SKM-1 (cell line): ENCODE measurements around the gene ACOXL.

Experiments
- DNase-seq: peaks from one replicate; lab custom pipeline; 2025; ENCODE audit not compliant: unreplicated experiment; lab: John Stamatoyannopoulos, UW

ACOXL gene

DNA sequence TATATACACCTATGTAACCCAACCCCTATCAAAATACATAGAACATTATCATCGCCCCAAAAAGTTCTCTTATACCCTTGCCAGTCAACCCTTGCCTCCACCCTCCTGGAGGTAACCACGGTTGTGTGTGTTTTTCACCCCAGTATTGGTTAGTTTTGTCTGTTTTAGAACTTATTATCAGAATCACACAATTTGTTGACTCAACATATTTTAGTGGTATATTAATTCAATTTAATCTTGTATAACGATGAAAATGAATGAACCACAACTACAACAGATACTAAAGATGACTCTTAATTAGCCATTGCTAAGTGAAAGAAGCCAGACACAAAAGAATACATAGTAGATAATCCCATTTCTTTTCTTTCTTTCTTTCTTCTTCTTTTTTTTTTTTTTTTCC, 19.3 kb downstream of the ACOXL start:
- no peak for DNase-seq

DNA sequence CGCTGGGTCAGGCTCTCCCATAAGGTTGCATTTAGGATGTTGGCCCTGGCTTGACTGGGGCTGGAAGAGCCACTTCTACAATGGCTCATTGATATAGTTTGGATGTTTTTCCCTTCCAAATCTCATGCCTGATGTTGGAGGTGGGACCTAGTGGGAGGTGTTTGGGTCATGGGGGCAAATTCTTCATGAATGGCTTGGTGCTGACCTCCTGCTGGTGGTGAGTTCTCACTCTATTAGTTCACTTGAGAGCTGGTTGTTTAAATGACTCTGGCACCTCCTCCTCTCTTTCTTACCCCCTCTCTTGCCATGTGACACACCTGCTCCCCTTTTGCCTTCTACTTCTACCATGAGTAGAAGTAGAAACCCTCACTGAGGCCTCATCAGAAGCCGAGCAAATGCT, 20.5 kb downstream of the ACOXL start:
- no peak for DNase-seq

DNA sequence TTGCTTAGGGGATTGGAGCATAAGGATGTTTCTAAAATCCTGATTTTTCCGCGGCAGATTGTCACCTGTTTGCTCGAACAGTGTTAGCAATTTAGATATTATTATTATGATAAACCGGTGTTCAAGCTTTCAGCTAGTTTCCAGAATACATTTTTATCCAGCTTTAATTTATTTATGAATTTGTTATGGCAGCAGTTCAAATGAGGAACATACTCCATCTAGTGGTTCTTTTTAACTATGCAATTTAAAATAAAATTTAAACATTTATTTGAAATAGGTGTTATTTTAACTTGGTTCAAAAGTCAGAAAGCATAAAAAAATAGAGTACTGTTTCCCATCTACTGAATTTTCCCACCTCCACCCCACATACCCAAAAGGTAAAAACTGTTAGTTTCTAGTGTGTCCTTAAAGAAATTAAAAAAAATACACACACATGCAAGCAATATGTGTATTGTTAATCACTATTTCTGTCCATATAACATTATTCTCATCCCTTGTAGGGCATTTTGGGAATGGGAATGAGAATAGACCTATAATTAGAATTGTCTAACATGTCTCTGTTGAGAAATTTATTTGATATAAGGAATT, 23.2 kb downstream of the ACOXL start:
- peak; percentile 39 for DNase-seq

DNA sequence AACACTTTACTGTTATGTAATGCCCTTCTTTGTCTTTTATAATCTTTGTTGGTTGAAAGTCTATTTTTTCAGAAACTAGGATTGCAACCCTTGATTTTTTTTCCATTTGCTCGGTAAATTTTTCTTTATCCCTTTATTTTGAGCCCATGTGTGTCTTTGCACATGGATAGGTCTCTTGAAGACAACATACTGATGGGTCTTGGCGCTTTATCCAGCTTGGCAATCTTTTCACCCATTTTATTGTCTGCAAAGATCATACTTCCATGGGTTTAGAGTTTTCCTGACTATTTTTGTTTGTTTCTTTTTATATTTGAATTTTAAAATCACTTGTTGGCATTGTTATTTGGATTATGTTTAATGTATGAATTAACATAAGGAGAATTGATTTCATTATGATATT, 27.0 kb downstream of the ACOXL start:
- DNase-seq, result no peak

DNA sequence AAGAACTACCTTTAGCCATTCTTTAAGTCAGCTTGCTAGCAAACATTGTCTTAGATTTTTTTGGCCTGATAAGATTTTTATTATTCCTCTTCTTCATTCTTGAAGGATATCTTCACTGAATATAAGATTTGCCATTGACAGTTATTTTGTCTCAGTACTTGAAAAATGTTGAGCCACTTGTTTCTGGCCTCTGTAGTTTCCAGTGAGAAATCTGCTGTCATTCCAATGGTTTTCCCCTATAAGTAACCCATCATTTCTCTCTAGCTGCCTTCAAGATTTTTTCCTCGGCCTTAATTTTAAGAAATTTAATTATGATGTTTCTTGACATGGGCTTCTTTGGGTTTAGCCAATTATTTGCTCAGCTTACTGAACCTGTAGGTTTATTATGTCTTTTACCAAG, 32.6 kb downstream of the ACOXL start:
- no peak for DNase-seq

DNA sequence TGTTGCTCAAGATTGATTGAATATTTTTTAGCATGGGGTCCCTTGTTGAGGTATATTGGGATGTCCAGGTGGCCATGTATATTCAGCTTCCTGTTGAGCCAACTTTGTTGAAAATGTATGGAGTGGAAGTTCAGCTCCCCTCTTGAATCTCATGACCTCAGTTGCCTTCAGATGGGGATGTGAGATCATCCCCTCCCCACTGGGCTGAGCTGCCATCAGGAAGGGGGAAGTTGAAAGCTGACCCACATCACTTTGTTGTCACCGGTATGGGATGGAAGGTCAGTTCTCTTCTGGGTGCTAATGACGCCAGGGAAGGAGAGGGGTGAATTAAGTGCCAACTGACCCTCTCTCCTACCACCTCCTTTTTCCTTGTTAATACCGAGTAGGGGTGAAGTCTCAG, 33.9 kb downstream of the ACOXL start:
- DNase-seq, result no peak

DNA sequence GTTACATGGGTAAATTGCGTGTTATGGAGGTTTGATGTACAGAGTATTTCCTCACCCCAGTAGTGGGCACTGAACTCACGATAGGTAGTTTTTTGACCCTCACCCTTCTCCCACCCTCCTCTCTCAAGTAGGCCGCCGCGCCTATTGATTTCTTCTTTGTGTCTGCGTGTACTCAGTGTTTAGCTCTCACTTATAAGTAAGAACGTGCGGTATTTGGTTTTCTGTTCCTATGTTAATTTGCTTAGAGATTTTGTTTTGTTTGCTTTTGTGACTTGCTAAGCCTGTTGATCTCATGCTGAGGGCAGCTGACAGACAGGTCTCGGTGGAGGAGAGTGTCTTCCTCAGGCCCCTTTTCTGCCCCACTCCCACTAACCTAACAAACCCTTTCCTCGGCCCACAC, 36.2 kb downstream of the ACOXL start:
- DNase-seq, result no peak

DNA sequence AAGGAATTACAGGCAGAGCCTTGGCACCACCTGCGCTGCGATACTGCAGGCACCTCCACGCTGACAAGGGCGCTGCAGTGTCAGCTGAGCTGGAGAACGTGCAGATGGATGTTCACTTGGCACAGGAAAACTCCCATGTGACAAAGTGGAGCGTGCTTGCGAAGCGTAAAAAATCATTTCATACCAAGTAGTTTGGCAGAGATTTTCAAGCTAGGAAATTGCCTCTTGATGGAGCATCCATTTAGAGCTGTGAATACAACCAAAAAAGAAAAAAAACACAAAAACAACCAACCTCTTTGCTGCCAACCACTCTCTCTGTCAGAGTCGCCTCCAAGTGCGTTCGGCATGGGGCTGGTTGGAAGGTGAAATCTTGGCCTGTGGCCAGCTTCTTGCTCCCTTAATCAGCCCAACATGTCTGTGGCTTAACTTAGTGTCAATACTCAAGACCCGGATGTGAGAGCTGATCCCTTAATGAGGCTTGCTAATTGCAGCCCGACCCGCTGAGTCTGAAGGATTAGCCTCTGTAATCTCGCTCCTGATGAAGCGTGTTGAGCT, 38.1 kb downstream of the ACOXL start:
- DNase-seq, result no peak

DNA sequence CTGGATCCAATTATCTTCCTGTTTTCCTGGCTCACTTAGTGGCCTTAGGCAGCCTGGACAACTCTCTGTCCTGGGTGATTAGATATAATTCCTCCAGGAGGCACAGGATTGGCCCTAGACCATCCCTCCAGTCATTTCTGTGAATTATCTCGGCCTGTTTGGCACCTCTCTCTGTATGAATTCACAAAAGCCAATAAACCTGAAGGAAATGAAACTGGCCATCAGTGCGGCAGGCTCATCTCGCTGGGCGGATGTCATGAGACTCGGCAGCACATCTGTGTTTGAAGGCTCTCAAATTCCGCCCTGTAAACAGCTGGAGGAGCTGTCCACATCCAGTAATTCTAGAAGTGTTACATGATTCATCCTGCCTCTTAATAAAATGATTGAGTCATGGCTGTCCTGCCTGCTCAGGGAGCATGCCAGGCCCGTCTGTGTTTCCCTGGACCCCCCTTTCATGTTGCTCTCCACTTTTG, 38.6 kb downstream of the ACOXL start:
- DNase-seq, result no peak

DNA sequence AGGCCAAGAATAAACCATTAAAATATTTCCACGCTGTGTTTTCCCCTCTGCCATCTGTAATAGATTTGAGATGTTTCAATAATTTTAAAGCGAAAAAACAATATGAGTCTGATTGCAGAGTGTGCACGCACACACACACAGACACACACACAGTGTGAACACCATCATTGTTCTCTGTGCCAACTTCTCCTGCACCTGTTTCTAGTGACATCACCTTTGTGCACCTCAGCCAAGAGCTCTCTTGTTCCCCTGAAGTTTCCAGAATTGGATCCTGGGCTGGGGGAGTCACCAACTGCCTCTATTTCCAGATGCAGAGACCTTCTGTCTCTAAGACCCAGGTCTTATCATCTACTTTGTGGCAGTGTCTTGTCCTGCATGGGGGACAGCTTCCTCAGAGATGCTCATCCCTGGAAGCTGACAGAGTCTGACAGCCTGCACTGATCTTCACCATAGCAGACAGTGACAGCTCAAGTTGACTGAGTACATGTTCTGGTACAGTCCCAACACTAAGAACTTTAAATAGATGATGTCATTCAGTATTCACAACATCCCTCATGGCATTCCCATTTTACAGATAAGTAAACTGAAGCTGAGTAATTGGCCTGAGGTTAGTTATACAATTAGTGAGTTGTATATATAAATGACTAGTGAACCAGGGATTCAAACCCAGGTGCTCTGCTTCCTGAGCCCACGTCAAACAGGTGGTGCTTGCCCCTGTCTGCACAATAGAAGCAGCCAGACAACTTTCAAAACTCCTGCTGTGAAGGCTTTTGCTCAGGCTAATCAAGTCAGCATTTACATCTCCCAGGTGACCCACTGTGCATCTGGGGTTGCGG, 39.4 kb downstream of the ACOXL start:
- DNase-seq, result no peak

DNA sequence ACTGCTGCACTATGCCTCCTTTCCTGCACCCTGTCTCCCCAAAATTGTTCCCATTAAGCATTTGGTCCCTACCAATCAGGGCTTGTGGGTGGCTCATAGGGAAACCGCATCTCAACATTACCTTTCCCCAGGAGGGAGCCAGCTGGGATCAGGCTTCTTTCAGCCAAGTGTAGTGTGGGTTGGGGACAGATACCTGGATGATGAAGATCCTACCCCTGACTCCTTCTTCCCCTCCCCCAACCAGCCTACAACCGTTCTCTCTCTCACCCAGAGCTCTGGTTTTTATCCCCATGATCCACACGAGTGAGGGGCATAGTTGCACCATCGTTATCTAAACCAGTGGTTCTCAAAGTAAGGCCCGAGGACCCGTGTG, 40.0 kb downstream of the ACOXL start:
- no peak for DNase-seq

DNA sequence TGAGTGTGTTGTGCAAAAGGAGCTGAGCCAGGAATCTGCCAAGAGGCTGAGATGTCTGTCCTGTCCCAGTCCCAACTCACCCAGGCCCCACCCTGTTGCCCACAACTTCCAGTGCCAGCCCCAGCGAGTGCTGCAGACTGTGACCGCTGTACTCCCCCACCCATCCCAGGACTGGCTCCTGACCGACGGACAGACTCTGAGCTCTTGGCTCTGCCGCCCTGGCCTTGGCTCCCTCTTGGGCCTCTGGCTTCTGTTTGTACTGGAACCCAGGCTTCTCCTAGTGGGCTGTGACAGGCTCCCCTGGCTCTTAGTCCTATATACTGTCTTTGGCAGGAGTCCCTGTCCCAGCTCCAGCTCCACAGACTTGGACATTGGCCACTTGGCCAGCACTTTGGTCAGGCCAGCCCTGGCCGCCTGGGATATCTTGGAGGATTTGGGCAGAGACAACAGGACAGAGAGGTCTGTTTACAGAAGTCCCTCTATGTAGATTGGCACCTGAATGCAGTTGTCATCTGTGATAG, 41.1 kb downstream of the ACOXL start:
- no peak for DNase-seq

DNA sequence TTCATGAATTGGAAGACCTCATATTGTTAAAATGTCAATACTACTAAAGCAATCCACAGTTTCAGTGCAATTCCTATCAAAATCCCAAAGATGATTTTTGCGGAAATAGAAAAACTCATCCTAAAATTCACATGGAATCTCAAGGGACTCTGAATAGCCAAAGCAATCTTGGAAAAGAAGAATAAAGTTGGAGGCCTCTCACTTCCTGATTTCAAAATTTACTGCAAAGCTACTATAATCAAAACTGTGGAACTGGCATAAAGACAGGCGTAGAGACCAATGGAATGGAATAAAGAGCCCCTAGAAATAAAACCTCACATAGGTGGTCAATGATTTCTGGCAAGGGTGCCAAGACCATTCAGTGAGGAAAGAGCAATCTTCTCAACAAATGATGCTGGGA, 42.3 kb downstream of the ACOXL start:
- no peak for DNase-seq

DNA sequence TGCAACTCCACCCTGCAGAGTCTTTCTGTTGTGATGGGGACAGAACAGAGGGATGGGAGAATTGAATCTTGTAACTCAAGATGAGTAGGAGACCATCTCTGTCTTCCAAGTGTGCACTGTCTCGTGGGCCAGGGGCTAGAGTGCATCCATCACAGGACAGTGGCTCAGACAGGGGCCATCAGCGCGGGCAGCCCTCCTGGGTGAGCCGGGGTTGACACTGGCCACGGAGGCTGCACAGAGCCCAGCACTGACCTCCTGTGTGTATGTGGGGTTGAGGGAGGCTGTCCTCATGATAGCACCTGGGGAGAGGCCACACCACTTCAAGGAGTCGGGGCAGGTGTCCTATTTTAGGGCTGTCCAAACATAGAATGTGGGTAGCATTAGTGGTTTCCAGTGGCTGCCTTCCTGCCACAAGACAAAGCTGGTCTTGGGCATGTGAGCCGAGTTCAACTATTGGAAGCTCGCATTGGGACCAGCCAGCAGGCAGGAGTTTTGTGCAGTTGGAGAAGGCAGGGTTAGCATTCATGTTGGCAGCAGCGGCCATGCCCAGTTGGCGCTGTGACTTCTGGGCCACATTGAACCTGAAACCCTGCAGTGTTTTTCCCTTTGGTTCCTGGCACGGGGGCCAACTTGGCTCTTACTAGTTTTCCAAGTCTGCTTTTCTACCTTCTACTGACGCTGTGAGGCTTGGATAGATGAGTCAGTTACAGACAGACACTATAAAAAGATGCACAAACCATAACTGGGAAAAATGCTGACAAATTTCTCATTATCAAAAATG, 45.3 kb downstream of the ACOXL start:
- DNase-seq, result no peak

DNA sequence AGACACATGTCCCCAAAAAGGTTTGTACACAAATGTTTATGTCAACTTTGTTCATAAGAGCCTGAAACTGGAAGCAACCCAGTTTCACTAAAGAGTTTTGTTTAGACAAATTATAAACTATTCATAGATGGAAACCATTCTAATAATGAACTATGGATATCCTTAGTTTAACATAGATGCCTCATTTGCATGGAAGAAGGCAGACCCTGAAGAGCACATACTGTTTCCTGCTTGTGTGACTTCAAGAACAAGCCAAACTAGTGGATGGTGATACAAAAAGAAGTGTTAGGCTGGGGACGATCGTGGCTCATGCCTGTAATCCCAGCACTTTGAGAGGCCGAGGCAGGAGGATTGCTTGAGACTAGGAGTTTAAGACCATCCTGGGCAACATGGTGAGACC, 48.1 kb downstream of the ACOXL start:
- DNase-seq, result no peak

DNA sequence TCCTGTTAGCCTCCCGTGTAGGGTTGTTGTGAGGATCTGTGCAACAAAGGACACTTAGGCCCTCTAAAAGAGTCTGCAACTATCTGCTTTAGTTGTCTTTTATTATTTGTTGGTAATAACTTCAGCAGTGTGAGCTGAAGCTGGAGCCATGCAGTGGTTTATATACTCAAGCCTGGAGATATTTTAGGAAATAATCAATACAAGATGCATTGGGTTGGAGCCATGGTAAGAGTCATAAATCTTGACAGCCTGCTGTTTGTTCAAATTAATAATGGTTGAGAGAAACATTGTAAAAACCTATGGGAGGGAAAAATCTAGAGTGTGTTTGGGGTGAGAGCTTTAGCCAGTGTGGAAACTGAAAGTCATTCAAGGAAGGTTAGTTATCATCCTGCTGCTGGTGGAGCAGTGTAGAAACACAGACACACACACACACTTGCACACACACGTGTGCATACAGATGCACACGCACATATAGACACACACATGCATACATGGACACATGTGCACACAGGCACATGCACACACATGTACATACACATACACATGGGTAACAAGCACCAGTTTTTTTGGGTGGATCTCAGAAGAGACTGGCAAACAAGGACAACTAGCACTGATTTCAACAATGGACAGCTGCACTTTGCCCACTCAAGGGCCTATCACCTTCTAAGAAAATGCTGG, 51.0 kb downstream of the ACOXL start:
- DNase-seq, result no peak

DNA sequence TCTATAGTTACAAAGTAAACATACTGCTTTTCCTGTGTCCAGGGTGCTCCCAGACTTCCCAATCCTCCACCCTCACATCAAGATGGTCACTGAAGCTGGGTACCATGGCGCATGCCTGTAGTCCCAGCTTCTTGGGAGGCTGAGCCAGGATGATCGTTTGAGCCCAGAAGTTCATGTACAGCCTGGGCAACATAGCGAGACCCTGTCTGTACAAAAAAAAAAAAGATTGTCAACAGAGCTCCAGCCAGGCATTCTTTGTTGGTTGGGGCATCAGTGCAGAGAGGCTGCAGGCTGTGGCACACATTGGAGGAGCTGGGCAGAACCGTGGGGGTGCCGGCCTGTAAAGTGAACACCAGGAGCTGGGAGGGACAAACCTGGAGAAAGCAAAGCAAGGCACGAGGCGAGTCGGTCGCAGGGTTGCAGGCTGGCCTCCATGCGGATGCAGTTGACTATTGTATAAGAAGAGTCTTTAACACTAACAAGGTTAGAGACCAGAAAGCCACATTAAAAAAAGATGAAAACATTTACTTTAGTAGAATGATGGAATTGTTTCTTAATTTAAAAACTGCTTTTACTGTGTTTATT, 51.8 kb downstream of the ACOXL start:
- no peak for DNase-seq

DNA sequence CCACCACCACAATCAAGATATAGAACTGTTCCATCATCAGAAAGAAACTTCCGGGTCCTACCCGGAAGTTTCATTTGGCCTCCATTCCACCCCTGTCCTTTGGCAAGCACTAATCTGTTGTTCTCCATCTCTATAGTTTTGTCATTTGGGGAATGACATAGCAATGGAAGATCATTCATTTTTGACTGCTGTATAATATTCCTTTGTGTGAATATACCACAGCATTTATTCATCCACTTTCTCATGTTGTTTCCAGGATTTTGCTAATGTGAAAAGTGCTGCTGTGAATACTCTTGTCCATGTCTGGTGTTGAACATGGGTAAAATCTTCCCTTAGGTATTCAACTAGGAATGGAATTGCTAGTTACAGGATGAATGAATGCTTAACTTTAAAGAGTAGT, 53.1 kb downstream of the ACOXL start:
- no peak for DNase-seq

DNA sequence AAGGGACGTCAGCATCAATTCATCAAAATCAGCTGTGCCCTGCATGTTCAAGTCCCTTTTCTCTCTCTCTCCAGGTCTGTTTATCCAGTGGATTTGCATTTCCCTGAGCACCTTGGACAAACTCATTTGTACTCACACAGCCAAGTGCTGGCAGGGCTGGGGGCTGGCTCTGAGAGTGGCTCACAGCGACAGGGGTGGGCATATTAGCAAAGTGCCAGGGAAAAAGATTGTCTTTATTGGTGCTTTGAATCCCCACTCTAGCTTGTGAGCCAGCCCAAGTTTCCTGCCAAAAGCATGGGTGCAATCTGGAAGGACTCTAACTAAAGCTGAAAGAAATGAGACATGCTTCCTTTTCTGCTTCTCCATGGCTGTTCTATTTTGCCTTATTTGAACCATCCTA, 56.6 kb downstream of the ACOXL start:
- DNase-seq, result no peak

DNA sequence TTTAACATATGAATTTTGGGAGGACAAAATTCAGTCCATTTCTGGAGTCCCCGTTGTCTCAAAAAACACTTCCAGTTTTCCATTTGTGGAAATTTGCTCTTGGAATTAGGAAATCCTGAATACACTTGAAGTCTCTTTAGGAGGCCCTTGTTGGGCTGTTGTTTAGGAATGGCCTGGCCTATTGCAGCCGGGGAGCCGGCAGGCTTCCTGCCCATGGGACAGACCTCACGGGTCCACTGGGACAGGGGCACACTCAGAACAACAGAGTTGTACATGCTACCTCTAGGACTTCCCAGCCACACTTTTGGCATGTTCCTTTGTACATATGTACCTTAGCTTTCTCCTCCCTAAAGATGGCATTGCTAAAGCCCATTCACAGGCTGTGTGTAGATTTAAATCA, 57.3 kb downstream of the ACOXL start:
- no peak for DNase-seq

DNA sequence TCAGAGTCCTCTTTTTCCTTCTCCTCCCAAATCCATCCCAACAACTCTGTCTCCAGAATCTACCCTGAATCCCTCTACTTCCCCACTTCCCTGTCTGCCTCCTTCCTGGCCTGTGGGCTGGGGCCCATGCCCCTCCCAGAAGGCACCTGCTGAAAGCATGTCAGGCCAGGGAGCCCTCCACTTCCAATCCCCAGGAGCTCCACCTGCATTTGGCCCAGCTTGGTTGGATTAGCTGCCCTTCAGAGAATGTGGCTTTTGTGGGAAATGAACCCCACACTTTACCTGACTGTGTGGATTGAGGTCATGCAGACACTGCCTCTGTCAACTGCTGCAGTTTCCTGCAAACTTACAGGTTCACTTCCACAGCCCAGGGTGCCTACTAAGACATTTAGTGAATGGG, 58.5 kb downstream of the ACOXL start:
- DNase-seq, result no peak
